ENCODE data around the gene ZDHHC8.

DNA sequence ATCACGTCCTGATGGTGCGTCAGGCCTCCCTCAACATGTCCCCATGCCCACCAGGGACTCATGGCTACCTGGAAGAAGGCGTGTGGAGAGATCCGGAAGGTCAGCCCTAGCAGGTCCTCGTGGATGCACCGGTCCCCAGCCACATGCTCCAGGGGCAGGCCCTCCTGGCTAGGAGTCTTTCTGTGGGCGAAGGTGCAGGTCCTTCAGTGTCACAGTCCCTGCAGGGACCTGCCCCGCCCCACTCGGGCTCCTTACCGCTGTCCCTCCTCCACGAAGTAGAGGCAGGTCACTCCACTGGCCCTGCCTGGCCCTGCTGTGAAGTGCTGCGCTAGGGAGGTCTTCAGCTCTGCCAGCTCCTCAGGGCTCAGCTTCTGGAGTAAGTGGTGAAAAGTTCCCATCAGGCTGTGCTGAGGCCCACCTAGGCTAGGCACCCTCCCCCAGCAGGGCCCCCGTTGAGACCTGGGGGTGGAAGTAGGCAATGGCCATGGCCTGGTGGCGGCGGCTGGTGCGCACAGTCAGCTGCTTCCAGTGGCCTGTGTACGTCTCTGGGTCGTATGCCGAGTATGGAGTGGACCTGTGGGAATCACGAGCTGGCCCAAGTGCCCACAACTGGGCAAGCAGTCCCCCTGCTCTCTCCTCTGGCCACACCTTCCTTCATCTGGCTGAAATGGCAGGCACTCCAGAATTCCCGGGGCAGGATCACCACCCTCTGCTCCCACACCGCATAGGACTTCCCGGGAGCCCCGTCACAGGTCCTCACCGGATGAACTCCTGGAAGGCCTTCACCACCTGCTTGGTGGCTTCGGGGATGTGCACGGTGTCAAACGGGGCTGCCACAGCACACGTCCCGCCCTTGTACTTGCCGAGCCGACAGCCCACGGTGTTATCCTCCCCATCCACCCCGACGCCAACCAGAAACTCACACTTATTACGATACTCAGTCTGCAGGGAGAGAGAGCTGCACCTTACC is 16.8 kb upstream of the ZDHHC8 start:
- TF ChIP-seq POLR2A (IDR thresholded peaks at IDR 0.05): no peak
- TF ChIP-seq, protein P1, sequence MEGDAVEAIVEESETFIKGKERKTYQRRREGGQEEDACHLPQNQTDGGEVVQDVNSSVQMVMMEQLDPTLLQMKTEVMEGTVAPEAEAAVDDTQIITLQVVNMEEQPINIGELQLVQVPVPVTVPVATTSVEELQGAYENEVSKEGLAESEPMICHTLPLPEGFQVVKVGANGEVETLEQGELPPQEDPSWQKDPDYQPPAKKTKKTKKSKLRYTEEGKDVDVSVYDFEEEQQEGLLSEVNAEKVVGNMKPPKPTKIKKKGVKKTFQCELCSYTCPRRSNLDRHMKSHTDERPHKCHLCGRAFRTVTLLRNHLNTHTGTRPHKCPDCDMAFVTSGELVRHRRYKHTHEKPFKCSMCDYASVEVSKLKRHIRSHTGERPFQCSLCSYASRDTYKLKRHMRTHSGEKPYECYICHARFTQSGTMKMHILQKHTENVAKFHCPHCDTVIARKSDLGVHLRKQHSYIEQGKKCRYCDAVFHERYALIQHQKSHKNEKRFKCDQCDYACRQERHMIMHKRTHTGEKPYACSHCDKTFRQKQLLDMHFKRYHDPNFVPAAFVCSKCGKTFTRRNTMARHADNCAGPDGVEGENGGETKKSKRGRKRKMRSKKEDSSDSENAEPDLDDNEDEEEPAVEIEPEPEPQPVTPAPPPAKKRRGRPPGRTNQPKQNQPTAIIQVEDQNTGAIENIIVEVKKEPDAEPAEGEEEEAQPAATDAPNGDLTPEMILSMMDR (IDR thresholded peaks at IDR 0.05): no peak
